Measurements from ENCODE around the gene UNC5C. TPM values are rescaled to one million over a fixed set of nuclear protein-coding genes. Genes with fewer than 3 reads are reported as not detected.
A peak's percentile ranks its signal among the peaks of the same experiment; 100 is the strongest.

Gene UNC5C
- total RNA-seq, 4 donors from 2014 or later, result 3.3 to 21.6 (median 7.9) TPM

DNA sequence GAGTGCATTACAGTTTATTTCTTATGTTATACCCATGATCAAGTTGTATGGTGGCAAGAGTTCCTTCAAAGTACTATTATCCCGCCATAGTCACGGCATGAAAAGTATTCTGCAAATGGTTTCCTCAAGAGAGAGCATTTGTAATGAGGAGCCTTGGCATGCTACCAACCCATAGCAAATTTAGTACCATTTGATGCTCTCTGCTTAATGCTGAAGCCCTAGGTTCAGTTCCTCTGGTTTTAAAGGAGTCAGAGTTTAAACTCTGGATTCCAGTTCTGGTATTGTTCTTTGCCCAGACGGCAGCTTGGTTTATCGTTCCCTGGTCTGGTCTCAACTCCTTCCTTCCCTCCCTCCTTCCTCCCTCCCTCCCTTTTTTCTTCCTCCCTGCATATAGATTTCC lies 419.7 kb downstream of the UNC5C start:
- TF ChIP-seq, protein P1, sequence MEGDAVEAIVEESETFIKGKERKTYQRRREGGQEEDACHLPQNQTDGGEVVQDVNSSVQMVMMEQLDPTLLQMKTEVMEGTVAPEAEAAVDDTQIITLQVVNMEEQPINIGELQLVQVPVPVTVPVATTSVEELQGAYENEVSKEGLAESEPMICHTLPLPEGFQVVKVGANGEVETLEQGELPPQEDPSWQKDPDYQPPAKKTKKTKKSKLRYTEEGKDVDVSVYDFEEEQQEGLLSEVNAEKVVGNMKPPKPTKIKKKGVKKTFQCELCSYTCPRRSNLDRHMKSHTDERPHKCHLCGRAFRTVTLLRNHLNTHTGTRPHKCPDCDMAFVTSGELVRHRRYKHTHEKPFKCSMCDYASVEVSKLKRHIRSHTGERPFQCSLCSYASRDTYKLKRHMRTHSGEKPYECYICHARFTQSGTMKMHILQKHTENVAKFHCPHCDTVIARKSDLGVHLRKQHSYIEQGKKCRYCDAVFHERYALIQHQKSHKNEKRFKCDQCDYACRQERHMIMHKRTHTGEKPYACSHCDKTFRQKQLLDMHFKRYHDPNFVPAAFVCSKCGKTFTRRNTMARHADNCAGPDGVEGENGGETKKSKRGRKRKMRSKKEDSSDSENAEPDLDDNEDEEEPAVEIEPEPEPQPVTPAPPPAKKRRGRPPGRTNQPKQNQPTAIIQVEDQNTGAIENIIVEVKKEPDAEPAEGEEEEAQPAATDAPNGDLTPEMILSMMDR (IDR thresholded peaks at IDR 0.05), result no peak
- TF ChIP-seq POLR2A (IDR thresholded peaks at IDR 0.05), result no peak
- no peak overlapping the region for H3K4me3 ChIP-seq
- no peaks in the 10 kb centered on the region for H3K9me3 ChIP-seq
- DNase-seq, result no peak
- H3K27me3 ChIP-seq, result no peaks in the 10 kb centered on the region
- H3K27ac ChIP-seq, result no peak overlapping the region
- intact Hi-C loops (cut with DNase I; ENCODE audit: low total_unique reads), result no loop called here
- no peaks in the 10 kb centered on the region for H3K4me1 ChIP-seq
- no peaks in the 10 kb centered on the region for H3K36me3 ChIP-seq

DNA sequence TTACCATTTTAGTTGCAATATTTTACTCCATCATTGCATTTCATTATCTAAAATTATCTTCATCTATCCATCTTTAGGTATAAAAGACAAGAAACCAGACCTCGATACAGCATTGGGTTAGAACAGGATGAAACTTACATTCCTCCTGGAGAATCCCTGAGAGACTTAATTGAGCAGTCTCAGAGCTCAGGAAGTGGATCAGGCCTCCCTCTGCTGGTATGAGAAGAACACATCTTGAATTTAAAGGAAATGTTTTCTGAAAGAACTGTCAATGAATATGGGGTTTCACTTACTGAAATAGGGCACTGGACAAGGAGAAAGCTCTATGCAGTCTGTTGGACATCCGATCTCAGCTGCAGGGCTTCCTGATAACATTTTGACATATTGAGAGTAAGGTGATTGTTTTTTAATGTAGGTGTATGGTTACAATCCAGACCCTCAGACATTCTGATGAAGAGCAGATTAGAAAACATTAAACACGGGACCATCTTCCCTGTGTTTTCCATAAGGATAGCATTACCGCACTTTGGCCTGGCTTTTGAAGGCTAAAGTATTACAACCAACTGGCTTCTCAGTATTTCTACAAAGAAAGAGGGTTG lies 423.8 kb downstream of the UNC5C start:
- Histone ChIP-seq H3K36me3 (no peaks in the 10 kb centered on the region), H3K4me3 (no peak overlapping the region), H3K4me1 (no peaks in the 10 kb centered on the region), H3K9me3 (no peaks in the 10 kb centered on the region), H3K27ac (no peak overlapping the region), H3K27me3 (no peaks in the 10 kb centered on the region)
- intact Hi-C loops (cut with DNase I; ENCODE audit: low total_unique reads), result no loop called here
- DNase-seq, result peak in 1 of 2 donors; percentile 12
- no peak for TF ChIP-seq POLR2A (IDR thresholded peaks at IDR 0.05)
- TF ChIP-seq, protein P1 (IDR thresholded peaks at IDR 0.05), result peak in 3 of 4 experiments; percentile 31 to 36 (median 34)

DNA sequence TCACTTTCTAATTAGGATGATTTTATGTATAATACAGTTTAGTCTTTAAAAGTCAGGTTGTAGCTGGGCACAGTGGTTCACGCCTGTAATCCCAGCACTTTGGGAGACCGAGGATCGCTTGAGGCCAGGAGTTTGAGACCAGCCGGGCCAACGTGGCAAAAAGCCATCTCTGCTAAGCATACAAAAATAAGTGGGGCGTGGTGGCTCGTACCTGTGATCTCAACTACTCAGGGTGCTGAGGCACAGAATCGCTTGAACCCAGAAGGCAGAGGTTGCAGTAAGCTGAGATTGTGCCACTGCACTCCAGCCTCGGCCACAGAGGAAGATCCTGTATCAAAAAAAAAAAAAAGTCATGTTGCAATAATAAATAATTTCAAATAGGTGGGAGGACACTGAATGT lies 426.8 kb downstream of the UNC5C start:
- TF ChIP-seq, protein P1 (IDR thresholded peaks at IDR 0.05), result no peak
- TF ChIP-seq POLR2A (IDR thresholded peaks at IDR 0.05), result no peak
- Histone ChIP-seq H3K27me3 (no peaks in the 10 kb centered on the region), H3K9me3 (no peaks in the 10 kb centered on the region), H3K27ac (no peak overlapping the region), H3K4me3 (no peak overlapping the region), H3K36me3 (no peaks in the 10 kb centered on the region), H3K4me1 (no peaks in the 10 kb centered on the region)
- DNase-seq, result no peak
- intact Hi-C loops (cut with DNase I; ENCODE audit: low total_unique reads), result no loop called here

DNA sequence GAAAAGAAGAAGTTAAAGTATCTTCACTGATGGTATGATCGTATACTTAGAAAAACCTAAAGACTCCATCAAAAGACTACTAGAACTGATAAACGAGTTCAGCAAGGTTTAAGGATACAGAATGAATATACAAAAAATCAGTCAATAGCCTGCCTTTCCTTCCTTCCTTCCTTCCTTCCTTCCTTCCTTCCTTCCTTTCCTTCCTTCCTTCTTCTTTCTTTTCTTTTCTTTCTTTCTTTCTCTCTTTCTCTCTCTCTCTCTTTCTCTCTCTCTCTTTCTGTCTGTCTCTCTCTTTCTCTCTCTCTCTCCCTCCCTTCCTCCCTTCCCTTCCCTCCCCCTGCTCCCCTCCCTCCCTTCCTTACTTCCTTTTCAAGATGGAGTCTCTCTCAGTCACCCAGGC lies 428.3 kb downstream of the UNC5C start:
- DNase-seq, result no peak
- H3K27me3 ChIP-seq, result no peaks in the 10 kb centered on the region
- no peaks in the 10 kb centered on the region for H3K4me1 ChIP-seq
- H3K27ac ChIP-seq, result no peak overlapping the region
- H3K9me3 ChIP-seq, result no peaks in the 10 kb centered on the region
- no peaks in the 10 kb centered on the region for H3K36me3 ChIP-seq
- H3K4me3 ChIP-seq, result no peak overlapping the region
- intact Hi-C loops (cut with DNase I; ENCODE audit: low total_unique reads), result no loop called here
- TF ChIP-seq, protein P1 (IDR thresholded peaks at IDR 0.05), result no peak
- no peak for TF ChIP-seq POLR2A (IDR thresholded peaks at IDR 0.05)

DNA sequence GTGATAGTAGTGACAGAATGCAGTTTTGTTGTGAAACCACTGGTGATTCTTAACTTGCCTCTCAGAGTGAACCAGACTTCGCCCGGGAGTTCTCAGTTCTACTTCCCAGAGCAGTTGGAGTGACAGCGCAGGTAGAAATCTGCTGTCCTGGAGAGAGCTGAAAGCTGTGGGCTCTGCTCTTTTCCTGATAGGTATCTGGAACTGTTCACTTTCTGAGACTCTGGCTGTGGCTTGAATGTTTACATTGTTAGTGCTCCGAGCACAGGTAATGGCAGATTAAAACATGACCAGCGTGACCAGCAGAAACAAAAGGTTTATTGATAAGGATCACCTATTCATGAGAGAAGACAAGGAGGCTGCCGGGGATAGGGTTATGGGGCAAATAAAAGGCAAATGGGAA lies 430.3 kb downstream of the UNC5C start:
- Histone ChIP-seq H3K9me3 (no peaks in the 10 kb centered on the region), H3K36me3 (no peaks in the 10 kb centered on the region), H3K27ac (no peak overlapping the region), H3K27me3 (no peaks in the 10 kb centered on the region), H3K4me3 (no peak overlapping the region), H3K4me1 (no peaks in the 10 kb centered on the region)
- no peak for DNase-seq
- TF ChIP-seq POLR2A (IDR thresholded peaks at IDR 0.05), result no peak
- TF ChIP-seq, protein P1 (IDR thresholded peaks at IDR 0.05), result no peak
- intact Hi-C loops (cut with DNase I; ENCODE audit: low total_unique reads), result no loop called here

All from uterus (tissue), 4 donors.